GM18861 (cell line): ENCODE results near the gene BMP5.
"Not testable (repeated sequence)": the region's sequence is repeated elsewhere in the genome, so short reads cannot be mapped to it uniquely, and the experiment has no call there.

ENCODE experiments used
- ATAC-seq: cut with Tn5 transposase; IDR thresholded peaks from one replicate; pipeline ENCODE4 v1.9.1; 2021; ENCODE audit not compliant: unreplicated experiment

BMP5 gene

GRCh38 chr6:55875400-55875799 is at the start of gene BMP5:
Gene BMP5 (minus strand): TSS chr6:55875590. CDS start chr6:55874865, 725 bp downstream.
- no peak for ATAC-seq

GRCh38 chr6:55922406-55922805 is 47.0 kb upstream of the BMP5 start:
- ATAC-seq, result no peak

GRCh38 chr6:55919716-55920308 is 44.4 kb upstream of the BMP5 start:
- ATAC-seq, result no peak

GRCh38 chr6:55918639-55919038 is 43.2 kb upstream of the BMP5 start:
- ATAC-seq, result no peak

- no peak for ATAC-seq
These were observed 42.5 kb upstream of the BMP5 start for GRCh38 chr6:55917751-55918415.

- no peak for ATAC-seq
These were observed 40.8 kb upstream of the BMP5 start for GRCh38 chr6:55916188-55916587.

- ATAC-seq, result peak; percentile 95
These were observed 38.1 kb upstream of the BMP5 start for GRCh38 chr6:55913228-55914195.

GRCh38 chr6:55910466-55910865 is 35.1 kb upstream of the BMP5 start:
- ATAC-seq, result not testable (repeated sequence)

GRCh38 chr6:55909911-55910310 is 34.5 kb upstream of the BMP5 start:
- ATAC-seq, result not testable (repeated sequence)

- no peak for ATAC-seq
These were observed 27.4 kb upstream of the BMP5 start for GRCh38 chr6:55902796-55903195.

GRCh38 chr6:55901765-55902270 is 26.4 kb upstream of the BMP5 start:
- no peak for ATAC-seq

- no peak for ATAC-seq
These were observed 23.0 kb upstream of the BMP5 start for GRCh38 chr6:55898342-55898741.

- ATAC-seq, result no peak
These were observed 22.0 kb upstream of the BMP5 start for GRCh38 chr6:55897346-55897745.

GRCh38 chr6:55895972-55896730 is 20.8 kb upstream of the BMP5 start:
- ATAC-seq, result no peak

GRCh38 chr6:55892749-55893357 is 17.5 kb upstream of the BMP5 start:
- ATAC-seq, result no peak

- no peak for ATAC-seq
These were observed 13.5 kb upstream of the BMP5 start for GRCh38 chr6:55888917-55889316.

- no peak for ATAC-seq
These were observed 10.9 kb upstream of the BMP5 start for GRCh38 chr6:55886185-55886836.

GRCh38 chr6:55882718-55883569 is 7.6 kb upstream of the BMP5 start:
- ATAC-seq, result no peak

- no peak for ATAC-seq
These were observed 1.9 kb upstream of the BMP5 start for GRCh38 chr6:55877283-55877682.
